PC-3 (cell line): ENCODE results near the gene GRAMD1C. TPM values are rescaled to one million over a fixed set of nuclear protein-coding genes. Genes with fewer than 3 reads are reported as not detected.

ENCODE experiments used
- ATAC-seq: fragments of 200-7000 bp; cut with Tn5 transposase; 2 replicates; pipeline ENCODE4 v1.9.1; 2020; ENCODE audit warnings: mild to moderate bottlenecking, moderate library complexity
- BruUV-seq: library from RNA; stranded (reverse); fragments of 400-500 nt; replicated peaks from 2 replicates; lab custom pipeline; 2021; lab: Mats Ljungman, UMichigan
- CTCF ChIA-PET: fragments of 300-600 bp; sonication (Branson Sonifier 250); formaldehyde crosslinking; loops from one replicate; lab custom pipeline; 2022; ENCODE audit warnings: antibody characterized with exemption; lab: Charles Lee
- POLR2A ChIA-PET: fragments of 300-600 bp; sonication (Branson Sonifier 250); formaldehyde crosslinking; loops from one replicate; lab custom pipeline; 2022; ENCODE audit warnings: antibody characterized with exemption; ENCODE audit not compliant: unreplicated experiment; lab: Charles Lee
- DNase-seq: peaks from one replicate; pipeline ENCODE4 v3.0.0-alpha.2; 2015
- H2AFZ ChIP-seq: fragments of 300-600 bp; sonication (generic); 2 replicates; pipeline ENCODE4 v1.6.0; 2016; ENCODE audit warnings: antibody characterized with exemption, low read length
- H3F3A ChIP-seq: fragments of 300-600 bp; sonication (generic); one replicate; pipeline ENCODE4 v1.6.0; 2017; ENCODE audit warnings: antibody characterized with exemption, low read length, control low read depth, mild to moderate bottlenecking; ENCODE audit not compliant: unreplicated experiment
- H3K27ac ChIP-seq: fragments of 300-600 bp; sonication (generic); 2 replicates; pipeline ENCODE4 v1.5.1; 2016; ENCODE audit warnings: mild to moderate bottlenecking, low read length
- H3K27me3 ChIP-seq: fragments of 300-600 bp; sonication (generic); 2 replicates; pipeline ENCODE4 v1.6.1; 2016; ENCODE audit warnings: low read length, mixed read lengths
- H3K36me3 ChIP-seq: fragments of 300-600 bp; sonication (generic); 2 replicates; pipeline ENCODE4 v1.6.1; 2016; ENCODE audit warnings: low read depth, mixed run types, low read length, mixed read lengths
- H3K4me1 ChIP-seq: fragments of 300-600 bp; sonication (generic); 2 replicates; pipeline ENCODE4 v1.5.1; 2016; ENCODE audit warnings: low read length; ENCODE audit not compliant: insufficient read depth
- H3K4me2 ChIP-seq: fragments of 300-600 bp; sonication (generic); 2 replicates; pipeline ENCODE4 v1.6.0; 2016; ENCODE audit warnings: low read length
- H3K4me3 ChIP-seq: fragments of 300-600 bp; sonication (generic); 2 replicates; pipeline ENCODE4 v1.5.1; 2016; ENCODE audit warnings: mild to moderate bottlenecking, low read length, mixed read lengths
- H3K79me2 ChIP-seq: fragments of 300-600 bp; sonication (generic); 2 replicates; pipeline ENCODE4 v1.6.1; 2017; ENCODE audit warnings: low read length, mixed read lengths
- H3K9ac ChIP-seq: fragments of 300-600 bp; sonication (generic); 2 replicates; pipeline ENCODE4 v1.6.0; 2016; ENCODE audit warnings: mild to moderate bottlenecking, low read length
- H3K9me2 ChIP-seq: fragments of 300-600 bp; sonication (generic); replicated peaks from 2 replicates; pipeline ENCODE4 v1.6.1; 2016; ENCODE audit warnings: mixed run types, low read length, mixed read lengths
- H3K9me3 ChIP-seq: fragments of 300-600 bp; sonication (generic); 2 replicates; pipeline ENCODE4 v1.6.1; 2016; ENCODE audit warnings: low read length, mixed read lengths
- H4K20me1 ChIP-seq: fragments of 300-600 bp; sonication (generic); 2 replicates; pipeline ENCODE4 v1.6.1; 2016; ENCODE audit warnings: low read length, mixed read lengths
- CTCF ChIP-seq: fragments of 300-600 bp; sonication (generic); conservative IDR thresholded peaks from 2 replicates; pipeline ENCODE4 v1.5.1; 2017; ENCODE audit warnings: antibody characterized with exemption, low read depth, mild to moderate bottlenecking, low read length
- EZH2 ChIP-seq: fragments of 300-600 bp; sonication (generic); IDR thresholded peaks from one replicate; pipeline ENCODE4 v1.6.1; 2017; ENCODE audit warnings: antibody characterized with exemption, mild to moderate bottlenecking, low read length; ENCODE audit not compliant: unreplicated experiment
- EZH2phosphoT487 ChIP-seq: fragments of 300-600 bp; sonication (generic); IDR thresholded peaks from 2 replicates; pipeline ENCODE4 v1.6.1; 2018; ENCODE audit warnings: mild to moderate bottlenecking, antibody characterized with exemption, low read length, borderline replicate concordance
- intact Hi-C: fragments of 100-400 bp; cut with micrococcal nuclease; formaldehyde crosslinking; loops from 2 replicates; pipeline ENCODE4 v1.9.0; 2023
- total RNA-seq: library from RNA; depleted of rRNA; stranded (reverse); fragments of >200 nt; gene quantifications from 2 replicates; pipeline ENCODE4 v1.2.3, GENCODE V29; 2014

Gene GRAMD1C
- total RNA-seq, 1 experiment from 2014 or later, result 2.8 TPM

DNA sequence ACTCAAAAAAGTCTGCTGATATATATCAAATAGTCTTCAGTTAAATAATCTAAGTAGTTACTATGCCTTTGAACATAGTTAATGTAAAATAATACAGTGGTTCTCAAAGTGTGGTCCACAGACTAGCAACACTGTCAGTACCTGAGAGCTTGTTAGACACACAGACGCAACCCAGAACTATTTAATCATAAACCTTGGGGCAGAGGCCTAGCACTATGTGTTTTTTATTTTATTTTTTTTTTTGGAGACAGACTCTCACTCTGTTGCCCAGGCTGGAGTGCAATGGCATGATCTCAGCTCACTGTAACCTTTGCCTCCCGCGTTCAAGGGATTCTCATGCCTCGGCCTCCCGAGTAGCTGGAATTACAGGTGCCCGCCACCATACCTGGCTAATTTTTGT is 34.7 kb downstream of the GRAMD1C start:
- TF ChIP-seq EZH2 (no peak), CTCF (no peak), EZH2phosphoT487 (no peak)
- ATAC-seq (no peak), DNase-seq (no peak)
- ChIA-PET POLR2A (no interaction called here), CTCF (no interaction called here)
- no peaks in the 10 kb centered on the region for H3K27me3 ChIP-seq
- H3F3A ChIP-seq, result no peaks in the 10 kb centered on the region
- no peaks in the 10 kb centered on the region for H3K9me3 ChIP-seq
- H3K27ac ChIP-seq, result no peak overlapping the region
- no peaks in the 10 kb centered on the region for H3K36me3 ChIP-seq
- no peak overlapping the region for H3K4me3 ChIP-seq
- BruUV-seq, result no TSS peak
- intact Hi-C loops, result no loop called here
- no peak overlapping the region for H2AFZ ChIP-seq
- no peak overlapping the region for H3K4me2 ChIP-seq
- H3K79me2 ChIP-seq, result no peaks in the 10 kb centered on the region
- H3K9me2 ChIP-seq, result no peaks in the 10 kb centered on the region
- H4K20me1 ChIP-seq, result no peaks in the 10 kb centered on the region
- no peak overlapping the region for H3K9ac ChIP-seq
- H3K4me1 ChIP-seq, result peaks cover 6% of the 10 kb centered on the region

DNA sequence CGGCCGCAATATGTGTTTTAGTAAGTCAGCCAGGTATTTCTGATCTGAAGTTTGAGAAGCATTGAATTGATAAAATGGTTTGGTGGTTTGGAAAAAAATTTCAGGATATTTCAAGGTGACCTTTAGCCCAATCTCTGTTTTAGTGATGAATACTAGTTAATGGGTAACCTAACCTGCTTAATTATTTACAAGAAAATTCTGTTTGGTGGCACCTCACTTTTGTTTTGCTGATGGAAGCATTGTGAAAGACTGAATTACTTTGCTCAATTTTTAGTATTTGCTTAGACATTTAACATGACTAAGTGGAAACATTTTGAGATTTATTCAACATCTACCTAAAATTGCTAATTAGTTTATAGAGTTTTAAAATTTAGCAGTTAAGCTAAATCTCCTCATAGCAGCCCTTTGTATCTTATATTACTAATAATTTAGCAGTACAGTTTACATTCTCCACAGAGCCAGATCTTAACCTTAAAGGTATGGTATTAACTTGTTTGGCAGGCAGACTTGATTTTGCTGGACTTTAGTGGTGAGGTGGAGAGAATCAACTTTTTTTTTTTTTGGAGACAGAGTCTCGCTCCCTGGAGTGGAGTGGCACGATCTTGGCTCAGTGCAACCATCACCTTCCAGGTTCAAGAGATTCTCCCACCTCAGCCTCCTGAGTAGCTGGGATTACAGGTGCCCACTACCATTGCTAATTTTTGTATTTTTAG is 35.4 kb downstream of the GRAMD1C start:
- intact Hi-C loops, result no loop called here
- Histone ChIP-seq H3K4me3 (no peak overlapping the region), H3K9me3 (no peaks in the 10 kb centered on the region), H3K27me3 (no peaks in the 10 kb centered on the region), H3K27ac (no peak overlapping the region), H2AFZ (no peak overlapping the region), H3K9ac (no peak overlapping the region), H3K79me2 (no peaks in the 10 kb centered on the region), H3K9me2 (no peaks in the 10 kb centered on the region), H3K36me3 (no peaks in the 10 kb centered on the region), H3K4me1 (no peaks in the 10 kb centered on the region), H4K20me1 (no peaks in the 10 kb centered on the region), H3K4me2 (no peak overlapping the region), H3F3A (no peaks in the 10 kb centered on the region)
- POLR2A ChIA-PET, result no interaction called here
- CTCF ChIA-PET, result no interaction called here
- ATAC-seq, result no peak
- TF ChIP-seq EZH2phosphoT487 (no peak), EZH2 (no peak), CTCF (no peak)
- BruUV-seq, result no TSS peak
- no peak for DNase-seq

DNA sequence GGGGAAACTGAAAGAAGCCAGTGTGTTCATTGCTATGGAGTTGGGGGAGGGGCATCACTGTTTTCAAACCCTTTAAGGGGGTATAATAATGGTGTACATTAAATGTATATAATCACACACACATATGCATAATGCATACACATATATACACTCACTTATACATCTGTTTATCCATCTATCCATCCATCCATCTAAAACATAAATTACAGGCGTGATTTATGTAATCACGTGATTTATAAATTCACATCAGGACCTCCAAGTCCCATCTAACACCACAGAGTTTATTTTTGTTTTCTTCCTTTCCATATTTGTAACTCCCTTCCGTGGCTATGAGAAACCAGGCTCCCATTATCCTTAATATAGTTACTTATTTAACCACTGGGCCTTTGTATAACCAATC is 39.8 kb downstream of the GRAMD1C start:
- 0 out of 2 replicates have a peak, but pooled peaks cover 3% of the 10 kb centered on the region for H4K20me1 ChIP-seq
- H3K4me1 ChIP-seq, result no peaks in the 10 kb centered on the region
- H2AFZ ChIP-seq, result no peak overlapping the region
- ChIA-PET POLR2A (no interaction called here), CTCF (no interaction called here)
- H3K4me3 ChIP-seq, result no peak overlapping the region
- BruUV-seq, result no TSS peak
- H3K9me2 ChIP-seq, result no peaks in the 10 kb centered on the region
- no peak overlapping the region for H3K9ac ChIP-seq
- no peak overlapping the region for H3K27ac ChIP-seq
- no peak overlapping the region for H3K4me2 ChIP-seq
- H3F3A ChIP-seq, result no peaks in the 10 kb centered on the region
- TF ChIP-seq EZH2phosphoT487, result no peak
- TF ChIP-seq EZH2, result no peak
- no peak for TF ChIP-seq CTCF
- ATAC-seq (no peak), DNase-seq (no peak)
- no peaks in the 10 kb centered on the region for H3K27me3 ChIP-seq
- H3K79me2 ChIP-seq, result no peaks in the 10 kb centered on the region
- no peaks in the 10 kb centered on the region for H3K36me3 ChIP-seq
- intact Hi-C loops, result no loop called here
- no peaks in the 10 kb centered on the region for H3K9me3 ChIP-seq
